HG03025 (cell line): ENCODE data around the gene WTIP.
A peak's percentile ranks its signal among the peaks of the same experiment; 100 is the strongest.
"Not testable (repeated sequence)": the region's sequence is repeated elsewhere in the genome, so short reads cannot be mapped to it uniquely, and the experiment has no call there.

Experiments used
- ATAC-seq: cut with Tn5 transposase; IDR thresholded peaks from one replicate; pipeline ENCODE4 v1.9.1; 2021; ENCODE audit warnings: mild to moderate bottlenecking, moderate library complexity; ENCODE audit not compliant: unreplicated experiment, low FRiP score

WTIP gene

DNA sequence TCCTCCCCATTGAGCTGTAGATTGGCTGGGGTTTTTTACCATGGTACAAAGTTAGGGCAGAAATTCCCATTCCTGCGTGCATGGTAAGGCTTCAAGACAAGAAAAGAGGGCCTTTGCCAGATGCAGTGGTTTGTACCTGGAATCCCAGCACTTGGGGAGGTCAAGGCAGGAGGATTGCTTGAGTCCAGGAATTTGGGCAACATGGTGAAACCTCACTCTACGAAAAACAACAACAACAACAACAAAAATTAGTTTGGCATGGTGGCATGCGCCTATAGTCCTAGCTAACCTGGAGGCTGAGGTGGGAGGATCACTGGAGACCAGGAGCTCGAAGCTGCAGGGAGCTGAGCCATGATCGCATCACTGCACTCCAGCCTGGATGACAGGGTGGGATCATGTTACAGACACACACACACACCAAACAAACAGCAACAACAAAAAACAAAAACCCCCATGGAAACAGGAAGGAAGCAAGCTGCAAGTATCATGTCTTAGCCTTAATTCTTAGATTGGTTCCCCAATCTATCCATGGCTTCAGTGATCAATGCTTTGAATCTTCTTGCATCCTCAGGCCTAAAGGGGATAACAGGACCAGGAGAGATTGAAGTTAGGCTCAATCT lies 5.5 kb upstream of the WTIP start:
- ATAC-seq = no peak

DNA sequence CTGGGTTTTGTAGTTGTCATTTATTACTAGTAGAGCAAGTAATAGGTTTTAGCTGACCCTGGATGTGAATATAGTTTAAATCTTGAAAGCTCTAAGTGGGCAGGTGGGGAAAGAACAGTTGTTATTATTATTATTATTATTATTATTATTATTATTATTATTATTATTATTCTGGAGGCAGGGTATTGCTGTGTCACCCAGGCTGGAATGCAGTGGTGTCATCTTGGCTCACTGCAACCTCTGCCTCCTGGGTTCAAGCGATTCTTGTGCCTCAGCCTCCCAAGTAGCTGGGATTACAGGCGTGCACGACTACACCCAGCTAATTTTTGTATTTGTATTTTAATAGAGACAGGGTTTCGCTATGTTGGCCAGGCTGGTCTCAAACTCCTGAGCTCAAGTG lies 3.1 kb upstream of the WTIP start:
- ATAC-seq = not testable (repeated sequence)

DNA sequence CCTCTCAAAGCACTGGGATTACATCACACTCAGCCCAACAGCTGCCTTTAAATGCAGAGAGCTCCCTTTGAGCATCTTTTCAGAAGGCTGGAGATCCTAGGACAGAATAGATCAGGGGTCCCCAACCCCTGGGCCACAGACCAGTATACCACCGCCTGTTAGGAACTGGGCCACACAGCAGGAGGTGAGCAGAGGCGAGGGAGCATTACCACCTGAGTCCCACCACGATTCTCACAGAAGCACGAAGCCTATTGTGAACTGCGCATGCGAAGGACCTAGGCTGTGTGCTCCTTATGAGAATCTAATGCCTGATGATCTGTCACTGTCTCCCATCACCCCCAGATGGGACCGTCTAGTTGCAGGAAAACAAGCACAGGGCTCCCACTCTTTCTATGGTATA lies 2.2 kb upstream of the WTIP start:
- no peak for ATAC-seq

DNA sequence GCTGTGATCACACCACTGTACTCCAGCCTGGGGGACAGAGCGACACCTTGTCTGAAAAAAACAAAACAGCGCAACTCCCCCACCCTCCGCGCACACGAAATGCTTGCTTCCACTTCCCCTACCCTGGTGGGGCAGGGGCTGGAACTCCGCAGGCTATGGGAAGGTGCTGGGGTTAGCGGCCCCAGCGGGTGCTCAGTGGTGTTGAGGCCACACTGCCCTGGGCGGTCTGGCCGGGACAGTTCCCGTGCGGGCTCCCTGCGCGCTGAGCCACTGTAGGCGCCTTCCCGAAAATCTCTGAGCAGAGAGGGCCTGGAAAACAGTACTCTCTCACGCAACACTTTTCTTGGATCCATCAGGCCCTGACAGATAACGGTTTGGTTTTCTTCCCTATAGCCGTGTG lies 1.1 kb upstream of the WTIP start:
- ATAC-seq = no peak

DNA sequence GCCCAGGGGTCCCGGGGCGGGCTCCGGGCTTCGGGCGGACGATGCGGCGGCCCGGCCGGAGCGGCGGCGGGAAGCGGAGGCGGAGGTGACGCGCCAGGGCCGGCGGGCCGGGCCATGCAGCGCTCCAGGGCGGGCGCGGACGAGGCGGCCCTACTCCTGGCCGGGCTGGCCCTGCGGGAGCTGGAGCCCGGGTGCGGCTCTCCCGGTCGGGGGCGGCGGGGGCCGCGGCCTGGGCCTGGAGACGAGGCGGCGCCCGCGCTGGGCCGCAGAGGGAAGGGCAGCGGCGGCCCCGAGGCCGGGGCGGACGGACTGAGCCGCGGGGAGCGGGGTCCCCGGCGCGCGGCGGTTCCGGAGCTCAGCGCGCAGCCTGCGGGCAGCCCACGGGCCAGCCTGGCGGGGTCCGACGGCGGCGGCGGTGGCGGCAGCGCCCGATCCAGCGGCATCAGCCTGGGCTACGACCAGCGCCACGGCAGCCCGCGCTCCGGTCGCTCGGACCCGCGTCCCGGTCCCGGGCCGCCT lies 362 bp downstream of the WTIP start:
- no peak for ATAC-seq

DNA sequence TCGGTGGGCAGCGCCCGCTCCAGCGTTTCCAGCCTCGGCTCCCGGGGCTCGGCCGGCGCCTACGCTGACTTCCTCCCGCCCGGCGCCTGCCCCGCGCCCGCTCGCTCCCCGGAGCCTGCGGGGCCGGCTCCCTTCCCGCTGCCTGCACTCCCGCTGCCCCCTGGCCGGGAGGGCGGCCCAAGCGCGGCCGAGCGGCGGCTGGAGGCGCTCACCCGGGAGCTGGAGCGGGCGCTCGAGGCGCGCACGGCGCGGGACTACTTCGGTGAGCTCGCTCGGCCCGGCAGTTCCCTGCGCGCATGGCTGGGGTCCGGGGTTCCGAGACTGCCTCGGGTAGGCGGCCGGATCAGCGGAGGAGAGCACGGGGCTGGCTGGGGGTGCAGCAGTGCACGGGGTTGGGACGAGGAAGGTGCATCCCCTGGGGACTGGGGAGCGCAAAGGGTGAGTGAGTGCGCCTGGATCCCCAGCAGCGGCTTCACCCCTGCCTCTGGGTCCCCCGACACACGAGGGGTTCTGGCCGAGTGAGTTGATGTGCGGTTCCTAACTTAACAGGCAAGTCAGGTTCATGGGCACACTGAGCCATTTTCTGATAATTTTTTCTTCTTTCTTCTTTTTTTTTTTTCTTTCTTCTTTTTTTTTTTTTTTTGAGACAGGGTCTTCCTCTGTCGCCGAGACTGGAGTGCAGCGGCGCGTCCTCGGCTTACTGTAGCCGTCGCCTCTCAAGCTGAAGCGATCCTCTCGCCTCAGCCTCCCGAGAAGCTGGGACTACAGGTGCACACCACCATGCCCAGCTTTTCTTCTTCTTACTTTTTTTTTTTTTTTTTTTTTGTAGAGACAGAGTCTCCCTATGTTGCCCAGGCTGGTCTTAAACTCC lies 1.1 kb downstream of the WTIP start:
- no peak for ATAC-seq

DNA sequence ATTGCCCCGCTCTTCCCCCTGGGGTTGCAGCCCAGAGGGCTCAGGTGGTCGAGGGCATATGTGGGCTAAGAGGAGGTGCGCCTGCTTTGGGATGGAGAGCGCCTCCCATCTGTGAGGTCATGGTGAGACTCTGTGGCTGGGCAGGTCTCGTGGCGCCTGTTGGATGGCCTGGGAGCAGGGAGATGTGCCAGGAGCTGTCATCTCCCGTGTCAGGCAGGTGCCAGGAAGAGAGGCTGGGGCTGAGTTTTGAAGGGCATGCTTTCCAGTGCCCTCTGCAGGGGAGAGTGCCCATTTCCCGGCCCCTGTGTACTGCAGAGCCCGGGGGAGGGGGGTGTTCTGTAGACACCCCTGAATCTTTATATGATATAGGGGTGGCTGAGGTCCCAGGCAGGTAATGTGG lies 2.8 kb downstream of the WTIP start:
- ATAC-seq = no peak

DNA sequence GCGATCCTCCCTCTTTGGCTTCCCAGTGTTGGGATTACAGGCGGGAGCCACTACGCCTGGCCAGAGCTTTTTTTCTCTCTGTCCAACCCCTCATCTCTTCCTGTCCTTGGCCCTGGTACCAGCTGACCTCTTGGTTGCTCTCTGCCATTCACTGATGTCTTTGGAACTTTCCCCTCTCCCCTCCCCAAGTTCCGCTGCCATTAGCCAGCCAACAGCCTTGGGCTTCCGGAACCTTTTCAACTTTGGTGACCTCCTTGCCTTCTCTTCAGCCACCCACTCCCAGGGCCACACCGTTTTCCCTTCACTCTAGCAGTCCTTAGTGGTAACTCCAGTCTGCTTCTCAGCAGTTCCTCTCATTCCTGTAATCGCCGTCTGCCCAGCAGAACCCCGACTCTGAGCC lies 4.3 kb downstream of the WTIP start:
- ATAC-seq = no peak

DNA sequence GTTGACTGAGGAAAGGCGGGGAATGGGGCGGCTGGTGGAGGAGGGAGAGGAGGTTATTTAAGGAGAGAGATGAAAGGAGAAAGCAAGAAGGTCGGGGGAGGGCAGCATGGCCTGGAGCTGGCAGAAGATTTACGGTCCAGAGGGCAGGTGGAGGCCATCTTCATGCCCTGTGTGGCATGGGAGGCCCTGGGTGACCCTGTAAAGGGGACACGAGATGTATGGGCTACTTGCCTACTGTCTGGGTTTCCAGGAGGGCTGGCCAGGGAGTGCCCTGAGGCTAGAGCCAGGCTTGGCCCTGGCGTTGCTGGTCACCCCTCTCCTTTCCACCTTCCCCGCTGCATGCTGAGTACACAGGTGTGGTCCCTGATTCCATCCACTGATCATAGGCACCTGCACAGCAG lies 6.1 kb downstream of the WTIP start:
- no peak for ATAC-seq

DNA sequence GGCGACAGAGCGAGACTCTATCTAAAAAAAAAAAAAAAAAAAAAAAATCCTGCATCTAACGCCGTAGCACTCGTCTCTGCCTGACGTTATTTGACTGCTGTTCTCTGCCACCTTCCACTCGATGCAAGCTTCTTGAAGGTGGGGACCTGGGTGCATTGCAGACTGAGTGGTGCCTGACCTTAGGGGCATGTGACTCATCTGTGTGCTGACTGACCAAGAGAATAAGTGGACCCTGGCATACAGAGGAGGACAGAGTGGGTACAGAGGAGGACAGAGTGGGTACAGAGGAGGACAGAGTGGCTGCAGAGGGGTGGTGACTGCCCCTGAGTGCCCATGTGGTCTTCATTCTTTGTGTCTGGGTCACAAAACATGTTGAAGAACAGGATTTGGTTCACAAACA lies 7.6 kb downstream of the WTIP start:
- no peak for ATAC-seq

DNA sequence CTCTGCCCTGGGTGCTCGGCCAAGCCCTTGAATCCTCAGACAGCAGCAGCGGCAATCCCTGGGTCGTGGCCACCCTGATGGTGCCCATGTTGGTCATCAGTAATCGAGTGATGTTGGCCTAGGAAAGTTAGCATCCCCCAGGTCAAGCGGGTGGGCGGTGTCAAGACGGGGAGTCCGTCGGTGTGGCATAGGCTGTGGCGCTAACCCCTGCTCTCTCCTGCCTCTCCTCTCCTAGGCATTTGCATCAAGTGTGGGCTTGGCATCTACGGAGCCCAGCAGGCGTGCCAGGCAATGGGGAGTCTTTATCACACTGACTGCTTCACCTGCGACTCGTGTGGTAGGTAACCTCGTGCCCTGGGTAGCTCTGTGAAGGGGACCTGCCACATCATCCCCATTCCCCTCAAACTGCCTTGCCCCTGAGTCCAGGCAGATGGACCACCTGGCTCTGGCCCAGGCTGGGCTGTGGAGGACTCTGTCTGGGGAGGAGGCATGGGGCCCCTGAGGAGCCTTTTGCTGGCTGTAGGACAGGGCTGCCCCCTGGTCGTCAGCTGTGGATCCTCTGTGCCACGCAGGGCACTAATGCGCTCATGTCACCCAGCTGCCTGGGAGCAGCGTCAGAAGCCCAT lies 8.7 kb downstream of the WTIP start:
- no peak for ATAC-seq

DNA sequence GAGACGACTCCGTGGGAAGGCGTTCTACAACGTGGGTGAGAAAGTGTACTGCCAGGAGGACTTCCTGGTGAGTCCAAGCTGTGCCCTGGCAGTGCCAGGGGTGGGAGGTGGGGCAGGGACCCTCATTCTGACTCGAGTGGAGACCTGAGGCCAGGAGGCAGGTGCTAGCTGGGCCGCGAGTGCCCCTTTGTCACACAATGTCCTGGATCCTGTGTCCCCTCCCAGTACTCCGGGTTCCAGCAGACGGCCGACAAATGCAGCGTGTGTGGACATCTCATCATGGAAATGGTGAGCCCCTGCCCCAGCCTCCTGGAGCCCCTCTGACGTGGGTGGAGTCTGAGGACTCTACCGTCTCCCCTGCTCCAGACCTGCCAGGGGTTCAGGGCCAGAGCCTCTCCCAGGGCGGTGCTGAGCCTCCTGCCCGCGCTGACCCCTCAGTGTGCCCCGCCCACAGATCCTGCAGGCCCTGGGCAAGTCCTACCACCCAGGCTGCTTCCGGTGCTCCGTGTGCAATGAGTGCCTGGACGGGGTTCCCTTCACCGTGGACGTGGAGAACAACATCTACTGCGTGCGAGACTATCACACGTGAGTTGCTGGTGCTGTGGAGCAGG lies 11.6 kb downstream of the WTIP start:
- ATAC-seq = no peak

DNA sequence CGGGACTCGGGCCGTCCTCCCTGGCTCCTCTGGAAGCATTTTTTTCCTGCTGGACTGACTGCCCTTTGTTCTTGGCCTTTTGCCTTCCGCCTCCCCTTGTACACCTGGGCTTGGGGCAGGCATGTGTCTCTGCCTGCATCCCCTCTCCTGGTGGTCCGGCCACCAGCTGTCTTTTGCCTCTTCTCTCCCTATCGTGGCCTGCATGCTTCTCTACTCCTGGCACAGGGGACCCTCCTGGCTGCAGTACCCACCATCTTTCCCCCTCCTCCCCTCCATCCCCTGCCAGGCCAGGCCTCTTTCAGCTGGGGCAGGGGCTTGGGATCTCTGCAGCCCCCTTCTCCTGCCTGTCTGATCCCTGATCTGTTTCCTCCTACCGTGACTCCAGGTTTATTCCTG lies 12.1 kb downstream of the WTIP start:
- ATAC-seq = no peak

DNA sequence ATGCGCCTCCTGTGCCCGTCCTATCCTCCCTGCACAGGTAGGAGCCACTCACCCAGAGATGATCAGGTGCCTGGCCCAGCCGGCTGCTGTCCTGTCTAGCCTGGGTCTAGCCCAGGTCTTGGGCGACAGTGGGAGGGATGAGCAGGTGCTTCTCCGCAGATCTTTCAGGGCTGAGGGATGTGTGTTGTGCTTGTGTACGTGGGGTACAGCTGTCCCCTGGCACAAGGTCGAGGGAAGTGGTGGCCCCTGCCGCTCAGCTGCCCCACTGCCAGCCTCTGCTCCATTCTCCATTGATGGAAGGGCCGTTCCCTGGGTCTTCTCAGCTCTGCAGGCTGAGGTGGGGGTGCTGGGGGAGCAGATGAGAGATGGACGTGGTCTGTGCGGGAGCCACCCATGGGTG lies 13.0 kb downstream of the WTIP start:
- no peak for ATAC-seq

DNA sequence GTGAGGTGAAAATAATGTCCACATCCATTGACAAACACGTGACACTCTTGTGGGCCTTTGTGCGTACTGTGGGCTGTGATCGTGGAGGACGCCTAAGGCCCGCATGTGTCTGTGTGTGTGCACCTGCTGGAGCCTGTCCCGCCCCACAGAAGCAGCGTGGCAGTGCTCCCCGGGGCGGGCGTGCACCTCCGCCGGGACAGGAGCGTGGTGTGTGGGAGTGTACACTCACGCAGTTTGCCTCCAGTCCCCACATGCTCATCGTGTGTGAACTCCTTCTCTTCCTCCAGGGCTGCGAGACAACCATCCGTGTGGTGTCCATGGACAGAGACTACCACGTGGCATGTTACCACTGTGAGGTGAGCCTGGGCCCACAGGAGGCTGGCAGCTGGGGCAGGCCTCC lies 13.9 kb downstream of the WTIP start:
- ATAC-seq = no peak

DNA sequence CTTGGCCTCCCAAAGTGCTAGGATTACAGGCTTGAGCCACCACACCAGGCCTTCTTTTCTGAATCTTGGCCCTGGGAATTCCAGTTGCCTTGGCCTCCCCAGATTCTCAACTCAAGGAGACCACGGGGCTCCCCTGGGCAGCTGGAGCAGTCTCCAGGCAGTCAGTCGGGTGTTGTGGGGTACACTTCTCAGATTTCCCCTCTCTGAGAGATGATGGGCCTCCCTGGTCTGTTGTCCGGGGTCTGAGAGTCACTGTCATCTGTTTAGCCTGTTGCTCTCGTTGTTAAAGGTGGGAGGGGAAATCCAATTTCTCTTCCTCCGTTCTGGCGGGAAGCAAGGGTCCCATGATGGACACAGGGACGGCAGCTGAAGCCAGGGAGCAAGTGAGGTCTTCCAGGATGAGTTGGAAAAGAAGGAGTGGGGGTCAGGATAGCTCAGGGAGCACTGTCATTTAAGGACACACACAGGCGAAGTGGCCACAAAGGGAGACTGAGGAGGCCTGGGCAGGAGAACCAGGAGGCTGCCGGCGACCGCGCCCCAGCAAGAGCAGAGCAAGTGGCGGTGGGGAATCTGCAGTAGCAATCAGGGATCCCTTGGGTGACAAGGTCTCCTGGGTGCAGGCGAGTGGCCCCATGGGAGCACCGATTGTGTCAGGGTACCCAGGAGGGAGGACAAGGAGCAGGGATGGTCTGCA lies 15.7 kb downstream of the WTIP start:
- ATAC-seq = no peak

DNA sequence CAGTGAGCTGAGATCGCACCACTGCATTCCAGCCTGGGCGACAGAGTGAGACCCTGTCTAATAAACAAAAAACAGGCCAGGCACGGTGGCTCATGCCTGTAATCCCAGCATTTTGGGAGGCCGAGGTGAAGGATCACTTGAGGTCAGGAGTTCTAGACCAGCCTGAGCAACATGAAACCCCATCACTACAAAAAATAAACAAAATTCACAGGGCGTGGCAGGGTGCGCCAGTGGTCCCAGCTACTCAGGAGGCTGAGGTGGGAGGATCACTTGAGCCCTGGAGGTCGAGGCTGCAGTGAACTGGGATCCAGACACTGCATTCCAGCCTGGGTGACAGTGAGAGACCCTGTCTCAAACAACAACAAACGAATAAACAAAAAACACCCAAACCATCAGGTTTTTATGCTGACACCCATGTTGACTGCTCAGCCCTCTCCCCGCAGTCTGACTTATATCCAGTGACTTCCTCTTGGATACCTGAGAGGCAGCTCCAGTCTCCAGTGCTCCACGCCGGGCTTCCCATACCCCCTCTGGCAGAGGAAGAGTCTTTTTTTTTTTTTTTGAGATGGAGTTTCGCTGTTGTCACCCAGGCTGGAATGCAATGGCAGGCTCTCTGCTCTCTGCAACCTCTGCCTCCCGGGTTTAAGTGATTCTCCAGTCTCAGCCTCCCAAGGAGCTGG lies 17.7 kb downstream of the WTIP start:
- no peak for ATAC-seq

DNA sequence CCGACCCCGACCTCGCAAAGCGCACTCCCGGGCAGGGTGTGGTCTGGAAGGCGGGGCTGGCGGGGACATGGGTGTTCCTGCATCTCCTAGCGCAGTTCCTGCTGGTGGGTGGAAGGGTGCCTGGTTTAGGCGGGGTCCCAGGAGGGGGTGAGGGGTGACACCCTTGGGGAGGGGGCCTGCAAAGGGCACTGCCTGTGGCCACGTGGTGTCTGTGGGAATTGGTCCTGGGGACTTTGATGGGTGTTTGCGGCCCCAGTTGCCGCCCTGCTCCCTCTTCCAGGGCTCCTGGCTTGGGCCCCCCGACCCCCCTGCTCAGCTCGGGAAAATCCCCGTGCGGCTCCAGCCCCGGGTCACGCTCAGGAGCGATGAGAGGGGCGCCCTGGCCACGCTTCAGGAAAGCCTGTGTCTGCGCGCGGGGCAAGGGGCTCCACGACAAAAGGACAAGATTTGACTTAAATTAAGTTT lies 19.1 kb downstream of the WTIP start:
- no peak for ATAC-seq

DNA sequence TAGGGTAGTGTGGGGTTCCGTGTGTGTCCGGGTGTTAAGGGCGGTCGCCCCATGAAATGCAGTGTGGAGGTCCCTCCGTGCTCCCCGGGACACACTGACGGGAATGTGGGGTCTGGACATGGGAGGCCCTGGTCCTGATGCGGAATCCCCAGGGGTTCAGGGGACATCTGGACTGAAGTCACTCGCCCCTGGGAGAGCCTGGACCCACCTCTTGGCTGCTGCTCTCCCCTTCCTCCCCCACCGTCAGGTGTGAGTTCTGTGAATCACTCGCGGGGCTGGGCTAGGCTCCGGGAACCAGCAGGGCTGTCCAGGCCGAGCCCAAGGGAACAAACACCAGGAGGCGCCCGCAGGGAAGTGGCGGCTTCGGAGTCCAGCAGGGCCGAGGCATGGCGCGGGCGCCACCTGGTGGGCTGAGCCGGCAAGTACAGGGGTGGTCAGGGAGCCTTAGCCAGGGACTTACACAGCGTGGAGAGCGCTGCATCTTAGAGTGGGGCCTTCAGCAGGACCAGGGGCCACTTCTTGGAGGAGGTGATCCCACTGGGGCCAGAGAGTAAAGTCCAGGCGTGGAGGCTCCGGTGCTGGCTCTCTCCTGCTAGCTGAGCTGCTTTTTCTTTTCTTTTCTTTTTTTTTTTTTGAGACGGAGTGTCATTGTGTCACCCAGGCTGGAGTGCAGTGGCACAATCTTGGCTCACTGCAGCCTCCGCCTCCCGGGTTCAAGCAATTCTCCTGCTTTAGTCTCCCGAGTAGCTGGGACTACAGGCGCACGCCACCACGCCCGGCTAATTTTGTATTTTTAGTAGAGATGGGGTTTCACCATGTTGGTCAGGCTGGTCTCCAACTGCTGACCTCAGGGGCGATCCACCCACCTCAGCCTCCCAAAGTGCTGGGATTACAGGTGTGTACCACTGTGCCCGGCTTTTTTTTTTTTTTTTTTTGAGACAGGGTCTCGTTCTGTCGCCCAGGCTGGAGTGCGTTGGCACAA lies 20.1 kb downstream of the WTIP start:
- ATAC-seq = peak; percentile 58
